GM21737 (cell line): ENCODE results near the gene TAS1R3.
A peak's percentile ranks its signal among the peaks of the same experiment; 100 is the strongest.

Experiments
- ATAC-seq: cut with Tn5 transposase; IDR thresholded peaks from one replicate; pipeline ENCODE4 v1.9.1; 2021; ENCODE audit warnings: mild to moderate bottlenecking, moderate library complexity; ENCODE audit not compliant: unreplicated experiment

Gene TAS1R3

DNA sequence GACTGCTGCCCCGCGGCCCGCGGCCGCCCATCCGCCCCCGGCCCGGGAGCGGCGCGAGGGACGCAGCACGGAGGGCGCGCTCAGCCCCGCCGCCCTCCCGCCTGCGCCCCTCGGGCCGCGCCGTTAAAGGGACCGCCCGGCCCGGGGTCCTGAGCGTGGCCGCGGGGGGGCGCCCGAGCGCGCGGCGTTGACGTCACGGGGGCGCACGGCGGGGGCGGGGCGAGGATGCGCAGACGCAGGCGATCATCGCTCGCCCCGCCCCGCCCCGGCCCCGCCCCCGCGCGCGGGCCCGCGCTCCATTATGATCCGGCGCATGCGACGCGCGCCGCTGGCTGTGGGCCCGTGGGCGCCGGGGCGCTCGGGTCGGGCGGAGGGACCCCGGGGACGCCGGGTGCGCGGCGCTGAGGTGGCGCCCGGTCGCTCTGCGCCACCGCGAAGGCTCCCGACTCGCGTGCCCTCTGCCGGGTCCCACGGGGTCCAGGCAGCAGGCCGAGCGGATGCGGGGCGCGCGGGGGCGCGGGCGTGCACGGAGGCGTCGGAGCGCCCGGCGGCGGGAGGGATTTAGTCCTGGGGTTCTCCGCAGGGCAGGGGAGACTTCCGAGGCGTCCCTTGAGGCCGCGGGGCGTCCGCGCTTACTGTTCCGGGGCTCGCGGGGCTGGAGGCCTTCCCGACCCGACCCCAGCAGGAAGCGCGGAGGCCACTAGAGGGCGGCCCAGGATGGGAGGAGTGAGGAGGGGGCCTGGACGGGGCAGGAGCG lies 18.4 kb downstream of the TAS1R3 start, which contains the start of gene DVL1:
DVL1 (minus strand) TSS at position 163 of the 757 bp plus-strand sequence. CDS start 353 bp downstream, outside the sequence.
- ATAC-seq = peak; percentile 45

DNA sequence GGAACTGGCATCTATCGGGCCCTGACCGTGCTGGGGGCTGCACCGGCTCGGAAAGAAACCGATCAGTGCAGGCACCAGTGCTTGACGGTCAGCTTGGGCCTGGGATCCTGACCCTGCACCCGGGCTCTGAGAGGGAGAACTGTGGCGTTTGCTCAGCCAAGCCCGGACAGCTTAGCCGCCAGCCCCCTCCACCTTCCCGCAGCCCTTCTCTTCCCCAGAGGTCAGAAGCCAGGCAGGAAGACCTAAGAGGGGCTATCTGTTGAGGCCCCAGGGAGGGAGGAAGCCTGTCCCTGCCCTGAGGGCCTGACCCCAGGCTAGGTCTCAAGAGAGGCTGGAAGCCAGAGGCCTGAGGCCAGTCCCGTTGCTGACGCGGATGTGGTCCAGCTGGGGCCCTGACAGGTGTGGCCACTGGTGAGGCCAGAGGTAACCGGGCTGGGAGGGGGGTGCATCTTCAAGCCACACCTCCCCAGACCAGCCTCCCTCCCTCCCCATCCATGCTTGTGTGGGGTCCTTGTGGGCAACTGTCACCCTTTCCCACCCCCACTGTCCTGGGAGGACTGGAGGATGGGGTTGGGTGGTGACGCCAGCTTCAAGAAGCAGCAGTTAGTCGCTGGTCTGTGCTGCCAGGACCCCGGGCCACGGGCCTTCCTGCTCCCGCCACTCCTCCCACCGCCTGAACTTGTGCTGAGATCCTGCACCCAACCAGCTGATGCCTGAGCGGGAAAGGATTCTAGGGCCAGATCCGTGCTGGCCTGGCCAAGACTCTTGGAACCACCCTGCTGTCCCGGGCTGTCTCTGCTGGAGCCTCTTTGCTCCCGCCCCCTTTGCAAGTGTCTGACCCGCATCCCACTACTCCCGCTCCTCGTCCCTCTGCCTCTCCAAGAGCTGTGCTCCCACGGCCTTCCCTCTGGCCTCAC lies 20.7 kb downstream of the TAS1R3 start:
- ATAC-seq = no peak

GRCh38 chr1:1352786-1353388 lies 21.8 kb downstream of the TAS1R3 start:
- ATAC-seq = no peak

DNA sequence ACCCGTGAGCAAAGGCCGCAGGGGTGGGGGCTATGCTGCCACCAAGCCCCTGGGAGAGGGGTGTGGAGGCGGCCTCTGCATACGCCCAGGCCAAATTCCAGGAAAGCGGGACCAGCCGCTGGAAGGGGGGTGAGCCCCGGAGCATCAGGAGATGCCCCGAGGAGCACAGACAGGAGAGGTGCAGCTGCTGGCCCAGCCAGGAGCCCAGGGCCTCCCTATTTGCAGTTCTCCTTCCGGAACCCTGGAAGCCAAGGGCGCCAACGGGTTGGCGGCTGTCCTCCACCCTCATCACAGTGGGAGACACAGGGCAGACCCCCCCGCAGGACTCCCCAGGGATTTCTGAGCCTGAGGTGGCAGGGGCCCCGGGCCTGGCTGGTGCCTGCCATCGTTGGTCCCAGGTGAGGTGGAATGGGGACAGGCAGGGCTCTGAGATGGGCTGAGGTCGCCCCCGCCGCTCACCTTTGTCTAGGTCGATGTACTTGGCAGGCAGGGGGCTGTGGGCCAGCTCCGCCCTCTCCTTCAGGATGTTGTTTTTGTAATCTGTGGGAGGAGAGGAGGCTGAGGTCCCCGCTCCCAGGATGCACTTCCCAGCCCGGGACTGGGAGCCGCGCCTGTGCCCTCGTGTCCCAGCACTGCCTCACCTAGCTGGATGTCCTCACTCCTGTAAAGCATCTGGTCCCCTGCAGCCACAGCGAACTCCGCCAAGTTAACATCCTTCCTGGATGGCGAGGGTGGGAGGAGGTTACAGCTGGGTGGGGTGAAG lies 22.5 kb downstream of the TAS1R3 start:
- ATAC-seq = no peak

- ATAC-seq = no peak
Observed at GRCh38 chr1:1354271-1355247, 23.5 kb downstream of the TAS1R3 start.

GRCh38 chr1:1355416-1355815 lies 24.3 kb downstream of the TAS1R3 start:
- no peak for ATAC-seq

DNA sequence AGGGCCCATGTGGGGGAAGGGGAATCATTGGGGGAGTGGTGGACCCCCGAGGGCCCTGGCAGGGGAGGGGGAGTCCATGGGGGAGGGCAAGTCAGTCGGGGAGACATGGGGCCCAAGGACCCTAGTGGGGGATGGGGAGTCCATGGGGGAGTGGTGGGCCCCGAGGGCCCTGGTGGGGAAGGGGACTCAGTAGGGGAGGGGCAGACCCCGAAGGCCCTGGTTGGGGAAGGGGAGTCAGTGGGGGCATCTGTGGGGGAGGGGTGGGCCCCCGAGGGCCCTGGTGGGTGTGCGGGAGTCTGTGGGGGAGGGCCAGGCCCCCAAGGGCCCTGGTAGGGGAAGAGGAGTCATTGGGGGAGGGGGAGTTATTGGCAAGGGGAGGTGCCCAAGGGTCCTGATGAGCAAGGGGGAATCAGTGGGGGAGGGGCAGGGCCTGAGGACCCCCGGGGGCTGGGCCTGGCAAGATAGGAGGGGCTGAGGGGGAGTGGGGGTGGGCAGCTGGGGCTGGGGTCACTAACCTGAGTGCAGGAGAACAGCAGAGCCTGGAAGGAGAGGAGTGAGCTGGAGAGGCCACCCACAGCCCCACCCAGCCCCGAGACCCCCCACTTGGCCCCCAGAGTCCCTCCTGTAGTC lies 25.2 kb downstream of the TAS1R3 start:
- ATAC-seq = no peak

DNA sequence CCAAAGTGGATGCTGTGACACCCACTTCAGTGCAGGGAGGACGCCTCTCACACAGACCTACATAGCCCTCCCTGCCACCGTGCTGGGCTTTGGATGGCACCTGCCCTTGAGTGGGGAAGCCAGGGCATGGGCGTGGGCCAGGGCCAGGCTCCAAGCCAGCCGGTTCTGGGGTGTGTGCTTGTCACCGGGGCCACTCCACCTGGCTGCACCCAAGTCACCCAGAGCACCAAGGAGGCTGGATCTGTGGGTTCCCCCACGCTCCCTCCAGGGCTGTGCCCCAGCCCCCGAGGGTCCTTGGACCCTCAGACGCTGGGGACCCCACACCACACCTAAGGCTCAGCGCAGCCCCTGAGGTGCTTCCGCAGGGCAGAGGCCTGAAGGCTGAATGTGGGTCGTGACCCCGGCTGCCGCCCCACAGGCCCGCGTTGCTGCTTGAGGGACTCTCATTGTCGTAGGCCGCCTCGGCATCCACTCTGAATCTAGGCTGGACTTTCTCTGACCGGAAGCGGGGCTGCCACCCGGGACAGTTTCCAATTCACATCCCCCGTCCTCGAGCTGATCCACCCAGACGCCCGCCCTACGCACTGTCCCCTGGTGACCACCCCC lies 25.8 kb downstream of the TAS1R3 start:
- no peak for ATAC-seq

- ATAC-seq = no peak
Observed at GRCh38 chr1:1357871-1358432, 26.9 kb downstream of the TAS1R3 start.

- ATAC-seq = no peak
Observed at GRCh38 chr1:1358433-1359271, 27.6 kb downstream of the TAS1R3 start, which contains the start of gene MXRA8. MXRA8 (minus strand) TSS chr1:1358555; CDS start chr1:1358504, 51 bp downstream.

DNA sequence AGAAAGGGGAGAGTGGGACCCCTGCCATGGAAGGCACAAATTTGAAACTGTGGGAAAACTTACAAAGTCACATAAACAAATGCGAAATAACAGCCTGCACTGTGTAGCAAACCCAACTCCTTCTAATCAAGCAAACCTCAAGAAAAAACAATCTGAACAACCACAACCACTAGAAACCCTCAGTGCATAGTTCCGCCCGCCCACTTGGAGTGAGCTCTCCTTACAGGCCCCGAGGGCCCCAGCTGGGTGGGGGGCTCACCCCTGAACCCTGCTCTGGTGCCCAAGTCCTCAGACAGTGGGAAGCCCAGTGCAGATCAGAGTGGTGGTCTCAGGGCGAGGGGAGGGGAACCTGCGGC lies 28.2 kb downstream of the TAS1R3 start:
- no peak for ATAC-seq

DNA sequence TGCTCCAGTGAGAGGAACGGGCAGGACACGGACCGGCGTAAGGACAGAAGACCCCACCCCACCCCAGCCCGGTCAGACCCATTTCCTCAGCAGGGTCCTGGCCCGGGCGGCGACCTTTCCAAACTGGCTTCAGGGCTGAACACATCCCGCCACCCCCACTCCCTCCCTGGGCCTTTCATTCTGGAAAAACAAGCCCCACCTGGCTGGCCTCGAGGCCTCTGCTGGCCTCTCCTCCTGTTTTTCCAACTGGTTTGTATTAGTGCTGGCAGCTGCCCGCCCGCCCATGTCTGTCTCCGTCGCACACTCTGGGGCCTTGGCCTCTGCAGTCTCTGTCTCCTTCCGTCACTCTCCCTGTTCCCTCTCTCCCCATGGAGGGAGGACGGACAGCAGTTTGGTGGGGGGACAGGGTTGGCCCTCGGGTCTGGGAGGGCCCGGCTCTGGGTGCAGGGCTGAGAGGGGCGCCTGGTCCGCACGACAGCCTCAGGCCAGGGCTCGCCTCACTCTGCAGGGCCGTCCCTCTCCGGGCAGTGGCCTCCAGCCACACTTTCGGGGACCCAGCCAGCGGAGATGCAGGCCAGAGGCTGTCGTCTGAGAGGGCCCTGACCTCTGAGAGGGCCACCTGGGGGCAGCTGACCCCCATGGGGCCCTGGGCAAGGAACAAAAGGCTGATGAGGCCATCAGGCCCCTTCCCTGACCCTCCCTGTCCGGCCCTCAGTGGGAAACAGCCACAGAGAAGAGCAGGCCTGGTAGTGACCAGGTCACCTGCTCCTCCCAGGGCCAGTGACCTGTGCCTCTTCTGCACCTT lies 28.8 kb downstream of the TAS1R3 start:
- no peak for ATAC-seq

- no peak for ATAC-seq
Observed at GRCh38 chr1:1360506-1361169, 29.6 kb downstream of the TAS1R3 start.

DNA sequence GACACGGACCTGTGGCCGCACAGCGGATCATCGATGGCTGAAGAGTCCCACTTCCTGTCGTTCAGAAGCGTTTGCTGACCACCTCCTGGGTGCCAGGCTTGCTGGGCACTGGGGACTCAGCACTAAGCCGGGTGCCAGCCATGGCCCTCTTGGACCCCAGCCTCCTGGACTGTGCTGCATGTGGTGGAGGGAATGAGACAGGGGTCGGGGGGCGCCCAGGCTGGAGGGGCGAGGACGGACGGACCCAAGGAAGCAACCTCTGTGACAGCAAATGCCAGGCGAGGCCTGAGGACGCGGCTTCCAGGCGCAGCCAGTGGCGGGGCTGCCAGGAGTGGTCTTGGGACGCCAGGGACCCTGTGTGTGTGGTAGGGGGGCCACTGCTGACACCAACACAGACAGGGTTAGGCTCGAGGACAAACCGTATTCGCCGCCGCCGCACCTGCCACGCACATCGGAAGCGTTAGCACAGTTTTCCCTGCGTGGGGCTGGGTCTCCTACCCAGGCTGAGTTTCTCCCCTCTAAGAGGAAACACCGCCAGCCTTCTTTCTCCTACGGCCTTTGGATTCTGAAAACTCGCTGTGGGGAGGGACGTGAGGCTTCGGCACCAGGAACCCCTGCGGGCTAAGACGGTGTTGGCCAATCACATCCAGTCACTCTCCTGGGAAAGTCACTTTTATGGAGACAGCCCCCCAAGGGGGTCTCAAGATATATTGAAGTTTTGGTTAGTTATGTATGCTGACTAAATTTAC lies 30.3 kb downstream of the TAS1R3 start:
- ATAC-seq = no peak

- ATAC-seq = no peak
Observed at GRCh38 chr1:1361982-1362423, 30.9 kb downstream of the TAS1R3 start.
